ENCODE data around the gene F2R. TPM values are rescaled to one million over a fixed set of nuclear protein-coding genes. Genes with fewer than 3 reads are reported as not detected.

The F2R gene
- total RNA-seq, 6 experiments from 2014 or later = 47.0 to 73.5 (median 65.5) TPM

GRCh38 chr5:76681287-76681686 lies 34.6 kb upstream of the F2R start:
- no peaks in the 10 kb centered on the region for H3K9me3 Mint-ChIP-seq
- DNase-seq = no peak
- peak overlapping the region; percentile 53; the same call in 1 of the 2 replicates for H3K4me3 Mint-ChIP-seq
- peaks cover 2% of the 10 kb centered on the region; the same call in 1 of the 2 replicates for H3K27me3 Mint-ChIP-seq (ENCODE audit: insufficient read depth)
- no peak for TF ChIP-seq CTCF (IDR thresholded peaks at IDR 0.05)
- no peak overlapping the region for H3K27ac Mint-ChIP-seq
- H3K4me1 Mint-ChIP-seq (ENCODE audit: low read depth) = peaks cover 48% of the 10 kb centered on the region
- peaks cover 10% of the 10 kb centered on the region for H3K36me3 Mint-ChIP-seq (ENCODE audit: low read depth)

DNA sequence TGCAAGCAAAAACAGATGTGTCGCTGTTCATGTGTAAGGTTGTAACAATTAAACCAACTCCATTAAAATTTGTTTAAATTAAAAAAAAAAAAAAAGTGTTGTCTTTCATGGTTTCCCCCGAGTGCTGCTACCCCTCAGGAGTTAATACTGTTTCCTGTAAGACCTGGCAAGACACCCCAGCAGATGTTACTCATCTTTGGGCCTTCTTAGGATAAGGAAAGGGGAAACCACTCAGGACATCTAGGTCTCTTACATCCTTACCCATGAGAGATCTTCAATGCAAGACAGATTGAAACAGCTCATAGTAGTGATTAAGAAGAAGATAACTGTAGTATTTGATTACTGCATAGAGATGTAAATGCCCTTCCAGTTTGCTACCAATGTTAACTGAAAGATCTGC lies 33.5 kb upstream of the F2R start:
- no peak for TF ChIP-seq CTCF (IDR thresholded peaks at IDR 0.05)
- H3K27ac Mint-ChIP-seq = no peak overlapping the region
- H3K4me3 Mint-ChIP-seq = no peak overlapping the region
- H3K27me3 Mint-ChIP-seq (ENCODE audit: insufficient read depth) = peaks cover 2% of the 10 kb centered on the region; the same call in 1 of the 2 replicates
- H3K9me3 Mint-ChIP-seq = no peaks in the 10 kb centered on the region
- peaks cover 14% of the 10 kb centered on the region for H3K36me3 Mint-ChIP-seq (ENCODE audit: low read depth)
- DNase-seq = no peak
- H3K4me1 Mint-ChIP-seq (ENCODE audit: low read depth) = peaks cover 56% of the 10 kb centered on the region

- no peak for DNase-seq
- Mint-ChIP-seq H3K4me1 (ENCODE audit: low read depth) (peaks cover 68% of the 10 kb centered on the region), H3K27me3 (ENCODE audit: insufficient read depth) (peaks cover 2% of the 10 kb centered on the region; the same call in 1 of the 2 replicates), H3K36me3 (ENCODE audit: low read depth) (peaks cover 14% of the 10 kb centered on the region), H3K9me3 (no peaks in the 10 kb centered on the region), H3K27ac (no peak overlapping the region), H3K4me3 (no peak overlapping the region)
- no peak for TF ChIP-seq CTCF (IDR thresholded peaks at IDR 0.05)
These were observed 31.9 kb upstream of the F2R start for GRCh38 chr5:76683816-76684731.

GRCh38 chr5:76684756-76685519 lies 31.0 kb upstream of the F2R start:
- Mint-ChIP-seq H3K4me1 (ENCODE audit: low read depth) (peaks cover 67% of the 10 kb centered on the region), H3K4me3 (no peak overlapping the region; the same call in 1 of the 2 replicates), H3K9me3 (no peaks in the 10 kb centered on the region), H3K36me3 (ENCODE audit: low read depth) (peaks cover 14% of the 10 kb centered on the region), H3K27ac (no peak overlapping the region), H3K27me3 (ENCODE audit: insufficient read depth) (peaks cover 2% of the 10 kb centered on the region; the same call in 1 of the 2 replicates)
- DNase-seq = no peak
- TF ChIP-seq CTCF (IDR thresholded peaks at IDR 0.05) = no peak

DNA sequence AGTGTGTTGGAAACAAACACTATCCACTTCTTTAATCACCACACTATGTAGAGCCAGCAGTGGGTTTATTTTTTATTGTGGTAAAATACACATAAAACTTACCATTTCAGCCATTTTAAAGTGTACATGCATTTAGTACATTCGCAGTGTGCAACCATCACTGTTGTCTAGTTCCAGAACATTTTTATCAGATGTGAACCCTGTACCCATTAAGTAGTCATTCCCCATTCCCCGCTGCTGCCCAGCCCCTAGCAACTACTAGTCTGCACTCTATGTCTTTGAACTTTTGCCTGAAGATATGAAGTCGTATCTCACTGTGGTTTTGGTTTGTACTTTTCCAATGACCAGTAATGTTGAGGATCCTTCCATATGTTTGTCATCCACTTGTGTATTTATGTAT lies 30.2 kb upstream of the F2R start:
- DNase-seq = no peak
- Mint-ChIP-seq H3K36me3 (ENCODE audit: low read depth) (peaks cover 14% of the 10 kb centered on the region), H3K27ac (no peak overlapping the region), H3K9me3 (no peaks in the 10 kb centered on the region), H3K4me1 (ENCODE audit: low read depth) (peaks cover 72% of the 10 kb centered on the region), H3K27me3 (ENCODE audit: insufficient read depth) (peaks cover 2% of the 10 kb centered on the region), H3K4me3 (no peak overlapping the region)
- no peak for TF ChIP-seq CTCF (IDR thresholded peaks at IDR 0.05)
